Measurements from ENCODE around the gene RPS19.

- no peak for TF ChIP-seq POLR2AphosphoS5 (IDR thresholded peaks at IDR 0.05)
- no peak for TF ChIP-seq CTCF (IDR thresholded peaks at IDR 0.05)
- TF ChIP-seq POLR2A (IDR thresholded peaks at IDR 0.05) = no peak
- no peak for TF ChIP-seq EP300 (IDR thresholded peaks at IDR 0.05)
These were observed 512 bp downstream of the RPS19 start for GRCh38 chr19:41860419-41861115.

All from suprapubic skin (tissue), 4 donors.